Measurements from ENCODE around the gene PPY. TPM values are rescaled to one million over a fixed set of nuclear protein-coding genes. Genes with fewer than 3 reads are reported as not detected.

PPY gene
- total and polyA plus RNA-seq, 10 of the 15 experiments (the other 5 are each of a cell fraction or from before 2014, with no cell fraction given), result 0.91 TPM; not detected in 9

DNA sequence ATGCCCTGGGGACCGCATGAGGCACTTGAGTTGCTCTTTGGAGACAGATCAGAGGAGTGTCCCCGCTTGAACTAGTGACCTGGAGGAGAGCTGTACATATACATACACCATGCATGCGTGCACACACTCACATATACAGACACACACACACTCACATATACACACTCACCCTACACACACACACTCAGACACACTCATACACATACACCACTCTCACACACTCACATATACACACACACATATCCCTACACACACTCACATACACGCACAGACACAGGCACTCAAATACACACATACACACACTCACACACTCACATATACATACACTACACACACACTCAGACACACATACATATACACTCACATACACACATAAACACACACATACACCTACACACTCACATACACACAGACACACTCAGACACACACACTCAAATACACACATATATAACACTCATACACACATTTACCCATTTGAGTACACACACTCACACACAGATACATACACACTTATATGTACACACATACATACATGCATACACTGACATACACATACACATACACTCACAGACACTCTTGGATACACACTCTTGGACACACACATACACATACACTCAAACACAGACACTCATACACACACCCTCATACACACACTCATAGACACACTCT is 29.5 kb downstream of the PPY start:
- Histone ChIP-seq H3K27me3 (replicated peaks in 1 of 2; ENCODE audit: control insufficient read depth in 2 of 2, insufficient read depth in 2 of 2, low read length in 1 of 2) (peaks cover 0 to 6% of the 10 kb centered on the region in 2 experiments; a peak in 3 of 4 replicates), H3K9ac (ENCODE audit: control insufficient read depth, insufficient read depth, low read length) (no peak overlapping the region), H4K20me1 (ENCODE audit: control insufficient read depth, insufficient read depth) (no peaks in the 10 kb centered on the region), H2AFZ (ENCODE audit: control insufficient read depth, low read depth, low read length) (no peak overlapping the region), H3K27ac (ENCODE audit: control insufficient read depth, insufficient read depth) (no peak overlapping the region), H3K4me1 (ENCODE audit: control insufficient read depth, insufficient read depth, low read length) (peaks cover 8% of the 10 kb centered on the region), H3K4me3 (no peak overlapping the region), H3K9me3 (replicated peaks; ENCODE audit: control insufficient read depth, insufficient read depth, low read length) (no peaks in the 10 kb centered on the region; the same call in 2 of the 3 replicates), H3K4me2 (ENCODE audit: control insufficient read depth, insufficient read depth) (no peak overlapping the region), H3K79me2 (ENCODE audit: control insufficient read depth, insufficient read depth, low read length) (no peaks in the 10 kb centered on the region), H3K36me3 (ENCODE audit: control insufficient read depth in 2 of 2, insufficient read depth in 2 of 2, low read length in 1 of 2) (no peaks in the 10 kb centered on the region)
- ChIA-PET POLR2A (no interaction called here), CTCF (interaction anchor here (0.7 to 3.4 kb wide), 3 partner anchors 31 to 35 kb away, joined by 3 to 21 read pairs (median 3); partner anchors contain the start of gene PPY), RAD21 (ENCODE audit: unreplicated experiment) (no interaction called here), SMC1A (ENCODE audit: uncharacterized antibody, unreplicated experiment) (no interaction called here)
- no peak for DNase-seq (ENCODE audit: low read depth, low spot score)
- in situ Hi-C loops (cut with MboI) (no loop called here), intact Hi-C loops (cut with micrococcal nuclease; ENCODE audit: unreplicated experiment) (no loop called here)
- BruUV-seq (replicated peaks), result no TSS peak
- no peak for FAIRE-seq
- WGBS (ENCODE audit: insufficient coverage, insufficient replicate concordance, low lambda C conversion rate, missing lambda C conversion rate), result 3% methylated on average over 4 of the region's 4 CpGs
- ATAC-seq, result no peak
- TF ChIP-seq CBX3 (IDR thresholded peaks at IDR 0.05; ENCODE audit: borderline replicate concordance, low read depth), result no peak
- TF ChIP-seq BACH1 (IDR thresholded peaks at IDR 0.05; ENCODE audit: borderline replicate concordance), result no peak

- peaks cover 3 to 13% of the 10 kb centered on the region in 2 experiments for H3K27me3 ChIP-seq (replicated peaks in 1 of 2; ENCODE audit: control insufficient read depth in 2 of 2, insufficient read depth in 2 of 2, low read length in 1 of 2)
- SMC1A ChIA-PET (ENCODE audit: uncharacterized antibody, unreplicated experiment), result no interaction called here
- intact Hi-C loops (cut with micrococcal nuclease; ENCODE audit: unreplicated experiment) (no loop called here), in situ Hi-C loops (cut with MboI) (no loop called here)
- no peak overlapping the region for H3K4me2 ChIP-seq (ENCODE audit: control insufficient read depth, insufficient read depth)
- no peak overlapping the region for H2AFZ ChIP-seq (ENCODE audit: control insufficient read depth, low read depth, low read length)
- no peaks in the 10 kb centered on the region for H4K20me1 ChIP-seq (ENCODE audit: control insufficient read depth, insufficient read depth)
- BruUV-seq (replicated peaks), result no TSS peak
- CTCF ChIA-PET, result interaction anchor here (0.7 to 3.4 kb wide), 4 partner anchors 32 to 120 kb away, joined by 3 to 21 read pairs (median 3); partner anchors contain the start of gene PPY
- no peaks in the 10 kb centered on the region for H3K36me3 ChIP-seq (ENCODE audit: control insufficient read depth in 2 of 2, insufficient read depth in 2 of 2, low read length in 1 of 2)
- no peaks in the 10 kb centered on the region; the same call in 2 of the 3 replicates for H3K9me3 ChIP-seq (replicated peaks; ENCODE audit: control insufficient read depth, insufficient read depth, low read length)
- RAD21 ChIA-PET (ENCODE audit: unreplicated experiment), result no interaction called here
- POLR2A ChIA-PET, result no interaction called here
- peaks cover 2% of the 10 kb centered on the region for H3K4me1 ChIP-seq (ENCODE audit: control insufficient read depth, insufficient read depth, low read length)
- no peak for FAIRE-seq
- 40% methylated on average over 8 of the region's 8 CpGs for WGBS (ENCODE audit: insufficient coverage, insufficient replicate concordance, low lambda C conversion rate, missing lambda C conversion rate)
- no peak for ATAC-seq
- H3K9ac ChIP-seq (ENCODE audit: control insufficient read depth, insufficient read depth, low read length), result no peak overlapping the region
- H3K79me2 ChIP-seq (ENCODE audit: control insufficient read depth, insufficient read depth, low read length), result no peaks in the 10 kb centered on the region
- DNase-seq (ENCODE audit: low read depth, low spot score), result no peak
- H3K27ac ChIP-seq (ENCODE audit: control insufficient read depth, insufficient read depth), result no peak overlapping the region
- H3K4me3 ChIP-seq, result no peak overlapping the region
- TF ChIP-seq BRCA1 (IDR thresholded peaks at IDR 0.05; ENCODE audit: low read depth, low read length), result no peak
- TF ChIP-seq, protein P1, sequence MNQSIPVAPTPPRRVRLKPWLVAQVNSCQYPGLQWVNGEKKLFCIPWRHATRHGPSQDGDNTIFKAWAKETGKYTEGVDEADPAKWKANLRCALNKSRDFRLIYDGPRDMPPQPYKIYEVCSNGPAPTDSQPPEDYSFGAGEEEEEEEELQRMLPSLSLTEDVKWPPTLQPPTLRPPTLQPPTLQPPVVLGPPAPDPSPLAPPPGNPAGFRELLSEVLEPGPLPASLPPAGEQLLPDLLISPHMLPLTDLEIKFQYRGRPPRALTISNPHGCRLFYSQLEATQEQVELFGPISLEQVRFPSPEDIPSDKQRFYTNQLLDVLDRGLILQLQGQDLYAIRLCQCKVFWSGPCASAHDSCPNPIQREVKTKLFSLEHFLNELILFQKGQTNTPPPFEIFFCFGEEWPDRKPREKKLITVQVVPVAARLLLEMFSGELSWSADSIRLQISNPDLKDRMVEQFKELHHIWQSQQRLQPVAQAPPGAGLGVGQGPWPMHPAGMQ (IDR thresholded peaks at IDR 0.05; ENCODE audit: borderline replicate concordance), result no peak
- no peak for TF ChIP-seq ZBED1 (IDR thresholded peaks at IDR 0.05; ENCODE audit: borderline replicate concordance)
- TF ChIP-seq NFXL1 (IDR thresholded peaks at IDR 0.05; ENCODE audit: borderline replicate concordance), result no peak
- TF ChIP-seq SMARCA5 (IDR thresholded peaks at IDR 0.05), result no peak
- no peak for TF ChIP-seq SREBF1 (IDR thresholded peaks at IDR 0.05; ENCODE audit: low read length)
- no peak for TF ChIP-seq ZZZ3 (IDR thresholded peaks at IDR 0.05; ENCODE audit: control insufficient read depth, insufficient read length, low read depth)
- TF ChIP-seq REST (IDR thresholded peaks at IDR 0.05; ENCODE audit: low read depth, low read length), result no peak
- TF ChIP-seq ZNF24 (IDR thresholded peaks at IDR 0.05), result no peak
- no peak for TF ChIP-seq BMI1 (IDR thresholded peaks at IDR 0.05; ENCODE audit: borderline replicate concordance)
- TF ChIP-seq TBL1XR1 (IDR thresholded peaks at IDR 0.05; ENCODE audit: low read depth, low read length), result no peak
- no peak for TF ChIP-seq BHLHE40 (IDR thresholded peaks at IDR 0.05; ENCODE audit: borderline replicate concordance in 1 of 2, low read depth in 2 of 2, low read length in 1 of 2)
These were observed 30.4 kb downstream of the PPY start for GRCh38 chr17:43911904-43912303.
